ENCODE measurements around the gene PPT1. TPM values are rescaled to one million over a fixed set of nuclear protein-coding genes. Genes with fewer than 3 reads are reported as not detected.

PPT1 gene
- total and polyA plus RNA-seq, 2 of the 13 experiments (the other 11 are each of a cell fraction or from before 2014, with no cell fraction given), result 129 TPM

DNA sequence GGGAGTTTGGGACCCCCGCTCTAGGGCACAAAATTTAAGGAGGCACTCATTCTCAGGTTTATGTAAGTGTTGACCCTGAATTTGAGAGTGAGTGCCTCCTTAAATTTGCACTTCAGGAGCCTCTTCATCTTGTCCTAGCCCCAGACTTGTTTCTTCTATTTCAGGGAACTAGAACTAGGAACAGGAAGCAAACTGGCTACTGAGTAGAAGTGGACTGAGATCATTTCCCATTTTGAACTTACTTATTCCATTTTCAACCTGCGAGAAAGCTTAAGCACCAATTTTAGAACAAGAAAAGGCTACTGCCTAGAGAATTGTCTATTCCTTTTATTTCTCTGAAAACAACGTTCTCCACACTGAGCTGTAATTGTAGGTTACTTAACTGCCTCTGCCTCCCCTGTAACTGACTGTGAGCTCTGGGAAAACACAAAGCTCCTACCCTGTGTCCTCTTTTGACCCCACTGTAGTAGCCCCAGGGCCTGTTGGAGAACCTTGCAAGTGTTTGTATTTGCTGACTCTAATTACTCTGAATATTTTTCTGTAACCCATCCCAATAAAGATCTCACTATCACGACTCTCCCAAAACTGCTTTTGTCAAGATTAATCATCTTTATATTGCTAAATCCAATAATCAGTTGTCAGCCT is 2.5 kb downstream of the PPT1 start (continued):
- TF ChIP-seq, protein P1, sequence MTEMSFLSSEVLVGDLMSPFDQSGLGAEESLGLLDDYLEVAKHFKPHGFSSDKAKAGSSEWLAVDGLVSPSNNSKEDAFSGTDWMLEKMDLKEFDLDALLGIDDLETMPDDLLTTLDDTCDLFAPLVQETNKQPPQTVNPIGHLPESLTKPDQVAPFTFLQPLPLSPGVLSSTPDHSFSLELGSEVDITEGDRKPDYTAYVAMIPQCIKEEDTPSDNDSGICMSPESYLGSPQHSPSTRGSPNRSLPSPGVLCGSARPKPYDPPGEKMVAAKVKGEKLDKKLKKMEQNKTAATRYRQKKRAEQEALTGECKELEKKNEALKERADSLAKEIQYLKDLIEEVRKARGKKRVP (CRISPR knock-in tag; IDR thresholded peaks at IDR 0.05), result no peak
- TF ChIP-seq RAD21 (CRISPR knock-in tag; IDR thresholded peaks at IDR 0.05) (no peak), STAT5B (CRISPR knock-in tag; IDR thresholded peaks at IDR 0.05) (no peak), EEA1 (CRISPR knock-in tag; IDR thresholded peaks at IDR 0.05; ENCODE audit: borderline replicate concordance) (no peak), ZNF33A (CRISPR knock-in tag; IDR thresholded peaks at IDR 0.05; ENCODE audit: borderline replicate concordance) (no peak)
- TF ChIP-seq, protein P2, sequence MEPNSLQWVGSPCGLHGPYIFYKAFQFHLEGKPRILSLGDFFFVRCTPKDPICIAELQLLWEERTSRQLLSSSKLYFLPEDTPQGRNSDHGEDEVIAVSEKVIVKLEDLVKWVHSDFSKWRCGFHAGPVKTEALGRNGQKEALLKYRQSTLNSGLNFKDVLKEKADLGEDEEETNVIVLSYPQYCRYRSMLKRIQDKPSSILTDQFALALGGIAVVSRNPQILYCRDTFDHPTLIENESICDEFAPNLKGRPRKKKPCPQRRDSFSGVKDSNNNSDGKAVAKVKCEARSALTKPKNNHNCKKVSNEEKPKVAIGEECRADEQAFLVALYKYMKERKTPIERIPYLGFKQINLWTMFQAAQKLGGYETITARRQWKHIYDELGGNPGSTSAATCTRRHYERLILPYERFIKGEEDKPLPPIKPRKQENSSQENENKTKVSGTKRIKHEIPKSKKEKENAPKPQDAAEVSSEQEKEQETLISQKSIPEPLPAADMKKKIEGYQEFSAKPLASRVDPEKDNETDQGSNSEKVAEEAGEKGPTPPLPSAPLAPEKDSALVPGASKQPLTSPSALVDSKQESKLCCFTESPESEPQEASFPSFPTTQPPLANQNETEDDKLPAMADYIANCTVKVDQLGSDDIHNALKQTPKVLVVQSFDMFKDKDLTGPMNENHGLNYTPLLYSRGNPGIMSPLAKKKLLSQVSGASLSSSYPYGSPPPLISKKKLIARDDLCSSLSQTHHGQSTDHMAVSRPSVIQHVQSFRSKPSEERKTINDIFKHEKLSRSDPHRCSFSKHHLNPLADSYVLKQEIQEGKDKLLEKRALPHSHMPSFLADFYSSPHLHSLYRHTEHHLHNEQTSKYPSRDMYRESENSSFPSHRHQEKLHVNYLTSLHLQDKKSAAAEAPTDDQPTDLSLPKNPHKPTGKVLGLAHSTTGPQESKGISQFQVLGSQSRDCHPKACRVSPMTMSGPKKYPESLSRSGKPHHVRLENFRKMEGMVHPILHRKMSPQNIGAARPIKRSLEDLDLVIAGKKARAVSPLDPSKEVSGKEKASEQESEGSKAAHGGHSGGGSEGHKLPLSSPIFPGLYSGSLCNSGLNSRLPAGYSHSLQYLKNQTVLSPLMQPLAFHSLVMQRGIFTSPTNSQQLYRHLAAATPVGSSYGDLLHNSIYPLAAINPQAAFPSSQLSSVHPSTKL (CRISPR knock-in tag; IDR thresholded peaks at IDR 0.05), result no peak
